Kidney (tissue), 14 donors: Measurements from ENCODE around the gene SACM1L. TPM values are rescaled to one million over a fixed set of nuclear protein-coding genes. Genes with fewer than 3 reads are reported as not detected.

Source experiments
- DNase-seq, 5 donors: peaks; one replicate each; pipeline ENCODE4 v3.0.0-alpha.2; 2013 to 2020
- FAIRE-seq: peaks from 2 replicates; lab custom pipeline; 2012; peaks lifted over from hg19 to GRCh38; lab: Jason Lieb, UNC
- H3K27ac ChIP-seq, 2 donors: one replicate each; pipeline ENCODE4 v1.7.0; 2013; ENCODE audit warnings: low read depth in 2 of 2, low read length in 2 of 2, inconsistent platforms in 1 of 2
- H3K27me3 ChIP-seq: one replicate; pipeline ENCODE4 v1.7.1; 2013; ENCODE audit warnings: low read length, inconsistent platforms; ENCODE audit not compliant: control insufficient read depth, insufficient read depth
- H3K36me3 ChIP-seq, 3 donors: one replicate each; pipeline versions ENCODE4 v1.7.0 to v1.7.1; 2013; ENCODE audit warnings: low read length in 3 of 3, control low read depth in 1 of 3, inconsistent platforms in 1 of 3; ENCODE audit not compliant: insufficient read depth in 3 of 3, control insufficient read depth in 2 of 3
- H3K4me1 ChIP-seq, 3 donors: one replicate each; pipeline versions ENCODE4 v1.7.0 to v1.7.1; 2013; ENCODE audit warnings: low read length in 3 of 3, inconsistent platforms in 1 of 3, low read depth in 1 of 3; ENCODE audit not compliant: control insufficient read depth in 2 of 3, insufficient read depth in 2 of 3
- H3K4me3 ChIP-seq, 3 donors: one replicate each; pipeline versions ENCODE4 v1.7.0 to v1.8.1; 2013; ENCODE audit warnings: low read length in 3 of 3, control low read depth in 1 of 3, inconsistent platforms in 1 of 3
- H3K9ac ChIP-seq, 3 donors: one replicate each; pipeline versions ENCODE4 v1.7.0 to v1.7.1; 2013; ENCODE audit warnings: low read length in 3 of 3, control low read depth in 1 of 3, inconsistent platforms in 1 of 3
- H3K9me3 ChIP-seq, 3 donors: one replicate each; pipeline versions ENCODE4 v1.7.0 to v1.7.1; 2013; ENCODE audit warnings: low read length in 3 of 3, control low read depth in 1 of 3, inconsistent platforms in 1 of 3; ENCODE audit not compliant: control insufficient read depth in 2 of 3, insufficient read depth in 1 of 3
- intact Hi-C: fragments of 100-400 bp; cut with DNase I; formaldehyde crosslinking; loops from one replicate; pipeline ENCODE4 v1.11.1; 2022
- polyA plus RNA-seq: library from polyadenylated mRNA; stranded (reverse); fragments of 350-450 nt; fragmentation: Illumina TruSeq; extraction: RNeasy Lipid Tissue Mini Kit (QIAGEN cat#74804); gene quantifications from one replicate; pipeline ENCODE4 v1.2.3, GENCODE V29; 2014; ENCODE audit warnings: low read depth, low replicate concordance; ENCODE audit not compliant: insufficient read depth
- total RNA-seq: library from RNA; stranded (reverse); fragmentation: NEBNext Ultra II Directional; extraction: Animal tissue kit (Norgen Biotek cat#: 25700); gene quantifications from one replicate; pipeline ENCODE4 v1.2.1, GENCODE V29; 2021
- TF ChIP-seq, protein P1 (sequence below): IDR thresholded peaks from 3 replicates; pipeline ENCODE4 v1.5.1; 2012; ENCODE audit warnings: mild to moderate bottlenecking, moderate library complexity, borderline replicate concordance; ENCODE audit not compliant: insufficient read depth; ENCODE audit errors: extremely low read depth
- donor health status: control.
- donor health status: control.
- donor health status: control.
- donor health status: control.
- donor health status: control.
- donor health status: DM: yes; HTN: yes; CAD: no.
- donor health status: Normal renal cell carcinoma (clear cell type).

SACM1L gene
- total and polyA plus RNA-seq, 2 donors from 2014 or later: 27.1 to 53.1 TPM

DNA sequence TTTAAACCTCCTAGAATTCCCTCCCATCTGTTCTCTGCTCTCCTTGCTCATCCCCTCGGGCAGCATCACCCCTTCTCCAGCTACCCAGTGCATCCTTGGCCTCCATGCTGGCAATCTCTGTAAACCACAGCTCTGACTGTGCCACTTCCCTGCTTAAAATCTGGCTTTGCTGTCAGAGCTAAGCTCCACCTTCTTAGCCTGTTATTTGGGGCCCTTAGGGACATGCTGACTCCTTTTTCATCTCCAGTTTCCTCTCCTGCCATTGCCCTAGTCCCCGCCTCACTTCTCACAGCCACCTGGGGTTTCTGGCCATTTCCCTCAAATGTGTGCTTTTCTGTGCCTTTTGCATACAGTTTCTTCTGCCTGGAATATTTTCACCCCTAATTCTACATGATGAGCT is 101.4 kb downstream of the SACM1L start:
- TF ChIP-seq, protein P1, sequence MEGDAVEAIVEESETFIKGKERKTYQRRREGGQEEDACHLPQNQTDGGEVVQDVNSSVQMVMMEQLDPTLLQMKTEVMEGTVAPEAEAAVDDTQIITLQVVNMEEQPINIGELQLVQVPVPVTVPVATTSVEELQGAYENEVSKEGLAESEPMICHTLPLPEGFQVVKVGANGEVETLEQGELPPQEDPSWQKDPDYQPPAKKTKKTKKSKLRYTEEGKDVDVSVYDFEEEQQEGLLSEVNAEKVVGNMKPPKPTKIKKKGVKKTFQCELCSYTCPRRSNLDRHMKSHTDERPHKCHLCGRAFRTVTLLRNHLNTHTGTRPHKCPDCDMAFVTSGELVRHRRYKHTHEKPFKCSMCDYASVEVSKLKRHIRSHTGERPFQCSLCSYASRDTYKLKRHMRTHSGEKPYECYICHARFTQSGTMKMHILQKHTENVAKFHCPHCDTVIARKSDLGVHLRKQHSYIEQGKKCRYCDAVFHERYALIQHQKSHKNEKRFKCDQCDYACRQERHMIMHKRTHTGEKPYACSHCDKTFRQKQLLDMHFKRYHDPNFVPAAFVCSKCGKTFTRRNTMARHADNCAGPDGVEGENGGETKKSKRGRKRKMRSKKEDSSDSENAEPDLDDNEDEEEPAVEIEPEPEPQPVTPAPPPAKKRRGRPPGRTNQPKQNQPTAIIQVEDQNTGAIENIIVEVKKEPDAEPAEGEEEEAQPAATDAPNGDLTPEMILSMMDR: no peak
- intact Hi-C loops: no loop called here
- Histone ChIP-seq H3K4me3 (no peak overlapping the region), H3K27me3 (peaks cover 5% of the 10 kb centered on the region), H3K9me3 (peaks cover 0 to 5% (median 0%) of the 10 kb centered on the region in 3 donors), H3K36me3 (no peaks in the 10 kb centered on the region), H3K27ac (no peak overlapping the region), H3K4me1 (no peaks in the 10 kb centered on the region), H3K9ac (no peak overlapping the region)
- DNase-seq (no peak), FAIRE-seq (no peak)

DNA sequence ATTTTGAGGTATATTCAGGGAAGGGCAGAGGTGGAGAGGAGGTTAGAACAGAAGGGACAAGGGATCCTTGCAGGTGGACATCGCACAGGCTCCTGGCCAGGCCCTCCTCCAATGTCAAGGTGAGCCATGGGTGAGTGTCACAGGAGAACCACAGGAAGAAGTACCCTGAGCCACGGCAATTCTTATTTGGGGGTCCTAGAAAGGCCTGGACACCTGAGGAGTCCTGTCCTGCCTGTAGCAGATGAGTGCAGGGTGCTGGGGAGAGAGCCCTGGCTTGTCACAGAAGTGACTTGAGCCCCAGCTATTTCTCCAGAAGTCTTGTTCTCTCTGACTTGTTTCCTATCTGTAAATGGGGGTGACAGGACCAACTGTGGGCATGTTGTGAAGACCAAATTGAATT is 102.8 kb downstream of the SACM1L start:
- FAIRE-seq: no peak
- intact Hi-C loops: no loop called here

DNA sequence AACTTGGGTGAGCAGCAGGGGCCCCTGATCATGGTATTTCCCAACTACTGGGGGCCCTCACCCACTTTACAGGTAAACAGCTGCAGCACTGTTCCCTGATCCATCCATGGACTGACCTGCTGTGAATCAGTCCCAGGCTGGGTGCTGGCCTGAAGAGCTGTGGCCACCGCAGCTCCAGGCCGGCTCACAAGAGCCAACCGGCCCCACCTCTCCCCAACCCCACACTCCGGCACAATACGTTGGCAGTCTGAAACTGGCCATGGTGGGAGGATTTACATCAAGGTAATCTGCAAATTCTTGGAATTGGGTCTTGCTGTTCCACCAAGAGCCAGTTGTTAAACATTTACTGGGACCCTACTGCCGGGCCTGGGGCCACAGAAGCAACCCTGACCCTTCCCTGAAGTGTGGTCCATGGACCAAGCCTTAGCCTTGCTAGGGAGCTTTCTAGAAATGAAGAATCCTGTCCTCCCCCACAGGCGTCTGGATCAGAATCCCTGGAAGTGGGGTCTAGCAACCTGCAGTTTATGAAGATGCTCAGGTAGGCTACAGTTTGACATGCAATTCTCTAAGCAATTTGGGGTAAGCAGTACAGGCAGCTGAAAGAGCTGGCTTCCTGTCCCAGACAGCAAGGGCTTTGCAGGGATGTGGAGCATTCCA is 103.4 kb downstream of the SACM1L start:
- Histone ChIP-seq H3K36me3 (no peaks in the 10 kb centered on the region), H3K9me3 (peaks cover 0 to 5% (median 0%) of the 10 kb centered on the region in 3 donors), H3K9ac (no peak overlapping the region), H3K4me3 (no peak overlapping the region), H3K27me3 (peaks cover 18% of the 10 kb centered on the region), H3K27ac (no peak overlapping the region), H3K4me1 (peaks cover 0 to 9% (median 0%) of the 10 kb centered on the region in 3 donors)
- no peak for DNase-seq
- no peak for FAIRE-seq
- intact Hi-C loops: no loop called here
- TF ChIP-seq, protein P1: no peak

More for the DNA sequence above, 102.8 kb downstream of the SACM1L start:
- H3K36me3 ChIP-seq: no peaks in the 10 kb centered on the region
- H3K4me3 ChIP-seq: no peak overlapping the region
- TF ChIP-seq, protein P1: no peak
- no peak for DNase-seq
- peaks cover 0 to 5% (median 0%) of the 10 kb centered on the region in 3 donors for H3K9me3 ChIP-seq
- no peak overlapping the region for H3K27ac ChIP-seq
- H3K4me1 ChIP-seq: peaks cover 0 to 9% (median 0%) of the 10 kb centered on the region in 3 donors
- no peak overlapping the region for H3K9ac ChIP-seq
- peaks cover 14% of the 10 kb centered on the region for H3K27me3 ChIP-seq
